TTC549 (cell line): ENCODE data around the gene PABPC1L2A.
"Not testable (repeated sequence)": the region's sequence is repeated elsewhere in the genome, so short reads cannot be mapped to it uniquely, and the experiment has no call there.

Source experiments
- FAIRE-seq: peaks from 2 replicates; lab custom pipeline; 2012; peaks lifted over from hg19 to GRCh38; lab: Jason Lieb, UNC

Gene PABPC1L2A

DNA sequence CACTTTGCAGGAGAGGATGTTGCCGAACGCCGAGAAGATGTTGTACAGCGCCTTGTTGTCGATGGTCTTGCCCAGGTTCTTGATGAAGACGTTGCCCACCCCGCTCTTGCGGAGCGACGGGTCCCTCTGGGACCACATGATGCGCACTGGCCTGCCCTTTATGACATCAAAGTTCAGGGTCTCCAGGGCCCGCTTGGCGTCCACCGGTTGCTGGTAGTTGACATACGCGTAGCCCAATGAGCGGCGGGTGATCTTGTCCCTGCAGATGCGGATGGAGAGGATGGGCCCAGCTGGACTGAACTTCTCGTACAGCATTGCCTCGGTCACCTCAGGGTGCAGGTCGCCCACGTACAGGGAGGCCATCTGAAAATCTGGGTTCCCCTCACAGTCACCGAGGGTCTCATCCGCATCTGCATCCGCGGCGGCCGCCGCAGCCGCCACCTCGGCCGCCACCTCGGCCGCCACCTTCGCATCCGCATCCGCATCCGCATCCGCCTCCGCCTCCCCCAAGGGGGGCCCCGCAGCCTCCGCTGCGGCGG lies at the start of gene PABPC1L2A:
Gene PABPC1L2A, minus strand, starts transcription at position 489 of the 539 bp plus-strand sequence. Its CDS starts 126 bp downstream, at position 363.
- FAIRE-seq = not testable (repeated sequence)

DNA sequence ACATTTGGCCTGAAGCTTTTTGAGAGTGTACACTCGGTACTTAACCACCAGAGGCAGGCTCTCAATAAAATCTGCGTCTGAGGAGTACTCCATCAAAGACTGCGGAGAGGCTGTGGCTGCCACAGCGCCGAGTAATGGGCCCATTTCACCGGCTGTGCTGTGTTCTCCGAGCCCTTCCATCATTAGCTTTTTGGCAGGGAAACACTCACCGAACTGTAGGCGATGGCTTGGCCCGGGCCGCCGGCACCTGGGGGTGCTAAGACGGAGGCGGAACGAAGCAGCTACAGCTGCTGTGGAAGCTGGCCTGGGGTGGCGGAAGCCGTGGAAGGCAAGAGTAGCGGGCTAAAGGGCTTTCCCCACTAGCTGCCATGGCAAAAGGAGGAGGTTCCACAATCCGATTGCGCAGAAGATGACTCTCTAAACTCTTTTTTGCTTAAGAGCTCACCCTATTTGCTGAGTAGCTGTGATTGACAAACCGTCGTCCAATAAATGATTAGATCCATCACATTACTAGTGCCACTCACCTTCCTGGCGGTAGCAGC lies 48.5 kb upstream of the PABPC1L2A start:
- no peak for FAIRE-seq

DNA sequence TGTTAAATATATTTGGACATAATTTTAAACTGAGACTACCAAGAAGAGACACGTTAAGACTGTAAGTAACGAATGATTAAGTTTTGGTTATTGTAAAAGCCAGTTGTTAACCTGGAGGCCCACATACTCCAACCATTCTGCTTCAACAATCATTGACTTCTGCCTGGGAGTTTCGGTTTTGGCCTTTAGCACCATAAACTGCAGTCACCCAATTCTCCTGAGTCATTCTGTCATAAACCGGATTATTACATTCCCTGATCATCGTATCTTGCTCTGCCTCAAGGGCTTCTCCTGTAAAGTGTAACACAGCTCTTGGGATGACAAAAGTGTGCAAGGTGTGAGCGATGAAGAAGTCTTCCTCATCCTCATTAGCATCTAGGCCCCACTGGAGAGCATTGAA lies 46.9 kb upstream of the PABPC1L2A start:
- FAIRE-seq = no peak

DNA sequence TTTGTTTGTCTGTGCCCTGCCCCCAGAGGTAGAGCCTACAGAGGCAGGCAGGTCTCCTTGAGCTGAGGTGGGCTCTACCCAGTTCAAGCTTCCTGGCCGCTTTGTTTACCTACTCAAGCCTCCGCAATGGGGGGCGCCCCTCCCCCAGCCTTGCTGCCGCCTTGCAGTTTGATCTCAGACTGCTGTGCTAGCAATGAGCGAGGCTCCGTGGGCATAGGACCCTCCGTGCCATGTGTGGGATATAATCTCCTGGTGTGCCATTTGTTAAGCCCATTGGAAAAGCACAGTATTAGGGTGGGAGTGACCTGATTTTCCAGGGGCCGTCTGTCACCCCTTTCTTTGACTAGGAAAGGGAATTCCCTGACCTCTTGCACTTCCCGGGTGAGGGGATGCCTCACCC lies 20.2 kb upstream of the PABPC1L2A start:
- not testable (repeated sequence) for FAIRE-seq

DNA sequence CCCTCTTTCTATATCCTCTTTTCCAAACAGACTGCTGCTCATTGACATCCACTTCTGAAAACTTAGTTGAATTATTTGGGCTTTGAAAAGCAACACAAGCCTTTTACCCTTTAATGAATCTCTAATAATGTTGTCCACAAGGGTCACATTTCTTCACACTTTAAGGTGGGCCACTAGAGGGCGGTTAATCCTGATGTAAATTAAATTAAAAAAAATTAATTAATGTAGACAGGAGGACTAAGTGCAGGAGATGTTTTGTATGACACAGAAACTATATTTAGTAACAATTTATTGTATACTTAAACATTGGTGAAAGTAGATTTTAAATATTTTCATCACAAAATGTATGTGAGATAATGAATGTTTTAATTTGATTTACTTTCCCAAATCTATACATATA lies 7.5 kb upstream of the PABPC1L2A start:
- not testable (repeated sequence) for FAIRE-seq

DNA sequence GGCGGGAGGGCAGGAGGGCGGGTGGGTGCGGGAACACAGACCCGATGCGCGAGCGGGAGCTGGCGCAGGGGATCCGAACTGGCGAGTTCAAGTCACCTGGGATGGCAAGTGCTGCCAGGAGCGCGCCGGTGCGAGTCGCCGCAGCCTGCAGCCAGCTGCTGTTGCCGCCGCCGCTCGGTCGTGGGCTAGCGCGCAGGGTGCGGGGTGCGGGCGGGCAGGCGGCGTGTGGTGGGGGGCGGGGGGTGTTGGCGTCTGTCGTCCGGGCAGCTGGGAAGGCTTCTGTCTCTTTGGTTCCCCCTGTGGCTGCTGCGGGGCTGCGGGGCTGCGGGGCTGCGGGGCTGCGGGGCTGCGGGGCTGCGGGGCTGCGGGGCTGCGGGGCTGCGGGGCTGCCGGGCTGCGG lies 572 bp upstream of the PABPC1L2A start:
- FAIRE-seq = not testable (repeated sequence)

DNA sequence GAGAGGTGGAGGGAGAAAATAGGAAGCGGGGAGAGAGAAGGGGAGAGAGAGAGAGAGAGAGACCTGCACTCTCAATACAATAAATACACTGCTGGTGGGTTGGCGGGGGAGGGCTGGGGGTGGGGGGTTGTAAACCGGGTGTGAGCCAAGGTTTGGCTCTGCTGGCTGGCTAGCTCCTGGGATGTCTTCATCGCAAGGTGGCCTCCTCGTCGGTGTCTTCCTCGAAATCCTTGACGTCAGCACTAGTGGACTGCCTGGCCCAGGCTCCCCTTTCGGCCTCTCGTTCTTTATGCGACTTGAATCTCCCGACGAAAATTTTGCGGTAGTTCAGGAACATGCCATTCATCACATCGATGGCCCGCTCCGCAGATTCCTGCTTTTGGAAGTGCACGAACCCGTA lies 715 bp downstream of the PABPC1L2A start:
- FAIRE-seq = not testable (repeated sequence)

DNA sequence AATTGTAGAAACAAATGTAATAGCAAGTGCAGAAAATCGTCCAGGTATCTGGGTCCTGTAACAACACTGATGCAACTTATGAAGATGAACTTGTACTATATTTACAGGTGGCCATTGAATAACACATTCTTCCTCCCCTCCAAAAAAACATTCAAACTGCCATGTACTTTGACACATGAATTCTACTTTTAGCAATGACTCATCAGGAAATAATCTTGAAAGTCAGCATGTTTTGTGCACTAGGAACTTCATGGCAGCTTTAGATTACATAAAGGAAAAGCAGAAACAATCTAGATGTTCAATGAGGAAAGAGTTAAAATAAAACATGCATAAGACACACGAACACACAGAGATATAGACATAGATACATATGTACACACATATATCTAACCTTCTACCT lies 2.5 kb downstream of the PABPC1L2A start:
- FAIRE-seq = no peak

DNA sequence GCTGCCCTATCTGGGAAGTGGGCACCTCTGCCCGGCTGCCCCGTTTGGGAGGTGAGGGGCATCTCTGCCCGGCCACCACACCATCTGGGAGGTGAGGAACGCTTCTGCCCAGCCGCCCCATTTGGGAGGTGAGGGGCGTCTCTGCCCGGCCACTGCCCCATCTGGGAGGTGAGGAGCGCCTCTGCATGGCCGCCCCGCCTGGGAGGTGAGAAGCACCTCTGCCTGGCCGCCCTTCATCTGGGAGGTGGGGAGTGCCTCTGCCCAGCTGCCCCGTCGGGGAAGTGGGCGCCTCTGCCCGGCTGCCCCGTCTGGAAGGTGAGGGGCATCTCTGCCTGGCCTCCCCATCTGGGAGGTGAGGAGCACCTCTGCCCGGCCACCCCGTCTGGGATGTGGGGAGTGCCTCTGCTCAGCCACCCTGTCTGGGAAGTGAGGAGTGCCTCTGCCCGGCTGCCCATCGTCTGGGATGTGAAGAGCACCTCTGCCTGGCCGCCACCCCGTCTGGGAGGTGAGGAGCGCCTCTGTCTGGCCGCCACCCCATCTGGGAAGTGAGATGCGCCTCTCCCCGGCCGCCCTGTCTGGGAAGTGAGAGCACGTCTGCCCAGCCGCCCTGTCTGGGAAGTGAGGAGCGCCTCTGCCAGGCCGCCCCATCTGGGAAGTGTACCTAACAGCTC lies 9.8 kb downstream of the PABPC1L2A start:
- no peak for FAIRE-seq

DNA sequence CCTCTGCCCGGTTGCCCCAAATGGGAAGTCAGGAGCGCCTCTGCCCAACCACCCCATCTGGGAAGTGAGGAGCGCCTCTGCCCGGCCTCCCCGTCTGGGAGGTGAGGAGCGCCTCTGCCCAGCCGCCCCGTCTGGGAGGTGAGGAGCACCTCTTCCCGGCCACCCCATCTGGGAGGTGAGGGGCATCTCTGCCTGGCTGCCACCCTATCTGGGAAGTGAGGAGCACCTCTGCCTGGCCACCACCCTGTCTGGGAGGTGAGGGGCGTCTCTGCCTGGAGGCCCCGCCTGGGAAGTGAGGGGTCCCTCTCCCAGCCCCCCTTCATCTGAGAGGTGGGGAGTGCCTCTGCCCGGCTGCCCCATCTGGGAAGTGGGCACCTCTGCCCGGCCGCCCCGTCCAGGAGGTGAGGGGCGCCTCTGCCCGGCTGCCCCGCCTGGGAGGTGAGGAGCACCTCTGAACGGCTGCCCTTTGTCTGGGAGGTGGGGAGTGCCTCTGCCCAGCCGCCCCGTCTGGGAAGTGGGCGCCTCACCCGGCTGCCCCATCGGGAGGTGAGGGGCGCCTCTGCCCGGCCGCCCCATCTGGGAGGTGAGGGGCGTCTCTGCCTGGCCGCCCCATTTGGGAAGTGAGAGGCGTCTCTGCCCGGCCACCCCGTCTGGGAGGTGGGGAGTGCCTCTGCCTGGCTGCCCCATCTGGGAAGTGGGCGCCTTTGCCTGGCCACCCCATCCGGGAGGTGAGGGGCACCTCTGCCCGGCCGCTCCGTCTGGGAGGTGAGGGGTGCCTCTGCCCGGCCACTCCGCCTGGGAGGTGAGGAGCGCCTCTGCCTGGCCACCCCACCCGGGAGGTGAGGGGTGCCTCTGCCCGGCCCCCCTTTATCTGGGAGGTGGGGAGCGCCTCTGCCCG lies 10.6 kb downstream of the PABPC1L2A start:
- no peak for FAIRE-seq

DNA sequence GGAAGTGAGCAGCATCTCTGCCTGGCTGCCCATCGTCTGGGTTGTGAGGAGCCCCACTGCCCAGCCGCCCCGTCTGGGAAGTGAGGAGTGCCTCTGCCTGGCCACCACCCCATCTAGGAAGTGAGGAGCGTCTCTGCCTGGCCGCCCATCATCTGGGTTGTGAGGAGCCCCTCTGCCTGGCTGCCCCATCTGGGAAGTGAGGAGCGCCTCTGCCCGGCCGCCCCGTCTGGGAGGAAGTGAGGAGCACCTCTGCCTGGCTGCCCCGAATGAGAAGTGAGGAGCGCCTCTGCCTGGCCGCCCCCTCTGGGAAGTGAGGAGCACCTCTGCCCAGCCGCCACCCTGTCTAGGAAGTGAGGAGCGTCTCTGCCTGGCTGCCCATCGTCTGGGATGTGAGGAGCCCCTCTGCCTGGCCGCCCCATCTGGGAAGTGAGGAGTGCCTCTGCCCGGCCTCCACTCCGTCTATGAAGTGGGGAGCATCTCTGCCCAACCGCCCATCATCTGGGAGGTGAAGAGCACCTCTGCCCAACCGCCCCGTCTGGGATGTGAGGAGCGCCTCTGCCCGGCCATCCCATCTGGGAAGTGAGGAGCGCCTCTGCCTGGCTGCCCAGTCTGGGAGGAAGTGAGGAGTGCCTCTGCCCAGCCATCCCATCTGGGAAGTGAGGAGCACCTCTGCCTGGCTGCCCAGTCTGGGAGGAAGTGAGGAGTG lies 11.4 kb downstream of the PABPC1L2A start:
- FAIRE-seq = not testable (repeated sequence)

DNA sequence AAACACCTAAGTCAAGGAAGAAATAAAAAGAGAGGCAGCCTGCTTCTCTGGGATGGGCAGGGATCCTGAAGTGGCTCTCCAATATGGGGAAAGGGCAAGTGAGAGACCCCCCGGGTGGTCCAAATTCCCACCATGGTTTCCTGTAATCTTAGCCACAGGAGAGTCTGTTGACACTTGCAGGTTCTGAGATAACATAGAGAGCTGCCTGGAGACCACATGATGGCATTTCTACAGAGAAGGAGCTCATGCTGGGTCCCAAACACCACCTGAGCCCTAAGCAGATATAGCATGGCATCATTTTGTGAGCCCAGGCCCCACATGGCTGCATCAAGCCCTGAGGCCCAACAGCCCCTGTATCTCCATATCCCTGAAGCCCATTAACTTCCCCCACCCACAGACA lies 50.4 kb downstream of the PABPC1L2A start:
- no peak for FAIRE-seq
